IMR-90 (cell line): Measurements from ENCODE around the gene UGT2B7. TPM values are rescaled to one million over a fixed set of nuclear protein-coding genes. Genes with fewer than 3 reads are reported as not detected.

ENCODE experiments used
- ATAC-seq: fragments of 200-7000 bp; cut with Tn5 transposase; 2 replicates; pipeline ENCODE4 v1.9.1; 2020; ENCODE audit warnings: low read depth, mild to moderate bottlenecking, moderate library complexity
- BruUV-seq: library from RNA; stranded (reverse); fragments of 400-500 nt; replicated peaks from 2 replicates; lab custom pipeline; 2021; lab: Mats Ljungman, UMichigan
- CTCF ChIA-PET: fragments of 300-600 bp; formaldehyde crosslinking; extraction: SDS; loops from one replicate; lab custom pipeline; 2021; ENCODE audit warnings: antibody characterized with exemption; lab: Yijun Ruan, JAX
- POLR2A ChIA-PET: fragments of 300-600 bp; sonication (Branson Sonifier 250); formaldehyde crosslinking; loops from one replicate; lab custom pipeline; 2022; ENCODE audit warnings: antibody characterized with exemption; ENCODE audit not compliant: unreplicated experiment; lab: Charles Lee
- DNase-seq: peaks from one replicate; pipeline ENCODE4 v3.0.0; 2013
- H2AFZ ChIP-seq: replicated peaks from 2 replicates; pipeline ENCODE3; 2013; ENCODE audit warnings: low read length, mild to moderate bottlenecking; ENCODE audit not compliant: poor library complexity
- H2AK5ac ChIP-seq: 2 replicates; pipeline ENCODE4 v1.6.1; 2013; ENCODE audit warnings: low read depth, low read length, inconsistent platforms
- H2AK9ac ChIP-seq: replicated peaks from 2 replicates; pipeline ENCODE3; 2013; ENCODE audit warnings: mild to moderate bottlenecking, low read depth, low read length, moderate library complexity; ENCODE audit not compliant: poor library complexity
- H2BK120ac ChIP-seq: 2 replicates; pipeline ENCODE4 v1.6.1; 2013; ENCODE audit warnings: low read depth, low read length, inconsistent platforms
- H2BK15ac ChIP-seq: 3 replicates; pipeline ENCODE4 v1.6.1; 2013; ENCODE audit warnings: low read depth, low read length, inconsistent platforms
- H2BK20ac ChIP-seq: 2 replicates; pipeline ENCODE4 v1.6.1; 2013; ENCODE audit warnings: low read depth, mild to moderate bottlenecking, inconsistent platforms, low read length, moderate library complexity
- H2BK5ac ChIP-seq: 2 replicates; pipeline ENCODE4 v1.6.1; 2013; ENCODE audit warnings: mild to moderate bottlenecking, low read depth, low read length, inconsistent platforms; ENCODE audit not compliant: poor library complexity, severe bottlenecking
- H3K14ac ChIP-seq: replicated peaks from 2 replicates; pipeline ENCODE4 v1.6.1; 2013; ENCODE audit warnings: low read depth, low read length, inconsistent platforms
- H3K18ac ChIP-seq: 2 replicates; pipeline ENCODE4 v1.6.1; 2013; ENCODE audit warnings: low read depth, low read length, control low read depth
- H3K23ac ChIP-seq: 2 replicates; pipeline ENCODE4 v1.6.1; 2013; ENCODE audit warnings: low read depth, low read length, inconsistent platforms
- H3K27ac ChIP-seq: 2 replicates; pipeline ENCODE4 v1.5.1; 2013; ENCODE audit warnings: mild to moderate bottlenecking, control low read depth, low read length; ENCODE audit not compliant: insufficient read depth
- H3K27me3 ChIP-seq: 2 replicates; pipeline ENCODE4 v1.6.1; 2013; ENCODE audit warnings: low read length; ENCODE audit not compliant: control insufficient read depth, insufficient read depth
- H3K36me3 ChIP-seq: 2 replicates; pipeline ENCODE4 v1.6.1; 2013; ENCODE audit warnings: low read length, mixed read lengths; ENCODE audit not compliant: control insufficient read depth, insufficient read depth
- H3K4ac ChIP-seq: 2 replicates; pipeline ENCODE4 v1.6.1; 2013; ENCODE audit warnings: low read depth, low read length, inconsistent platforms
- H3K4me1 ChIP-seq: 2 replicates; pipeline ENCODE4 v1.6.1; 2013; ENCODE audit warnings: low read length, mixed read lengths; ENCODE audit not compliant: control insufficient read depth, insufficient read depth
- H3K4me2 ChIP-seq: 2 replicates; pipeline ENCODE4 v1.6.1; 2013; ENCODE audit warnings: low read depth, mild to moderate bottlenecking, control low read depth, low read length, moderate library complexity
- H3K4me3 ChIP-seq: 2 replicates; pipeline ENCODE4 v1.5.1; 2013; ENCODE audit warnings: low read depth, mild to moderate bottlenecking, control low read depth, low read length, moderate library complexity; ENCODE audit not compliant: insufficient read depth
- H3K56ac ChIP-seq: 2 replicates; pipeline ENCODE4 v1.6.1; 2013; ENCODE audit warnings: low read length, inconsistent platforms; ENCODE audit not compliant: insufficient read depth; ENCODE audit errors: extremely low read depth
- H3K79me1 ChIP-seq, 2 experiments: 2 replicates each; pipeline ENCODE4 v1.6.1; 2013; ENCODE audit warnings: low read length in 2 of 2, inconsistent platforms in 1 of 2, low read depth in 1 of 2
- H3K9ac ChIP-seq: 2 replicates; pipeline ENCODE4 v1.6.1; 2013; ENCODE audit warnings: low read depth, low read length, control low read depth
- H3K9me1 ChIP-seq: 2 replicates; pipeline ENCODE4 v1.6.1; 2013; ENCODE audit warnings: low read length, inconsistent platforms; ENCODE audit not compliant: insufficient read depth
- H3K9me3 ChIP-seq: 2 replicates; pipeline ENCODE4 v1.6.1; 2013; ENCODE audit warnings: low read length; ENCODE audit not compliant: control insufficient read depth, insufficient read depth
- H4K20me1 ChIP-seq: 2 replicates; pipeline ENCODE4 v1.6.1; 2013; ENCODE audit warnings: low read length, inconsistent platforms; ENCODE audit not compliant: insufficient read depth
- H4K5ac ChIP-seq: 2 replicates; pipeline ENCODE4 v1.6.1; 2013; ENCODE audit warnings: mild to moderate bottlenecking, low read depth, low read length, control low read depth
- H4K8ac ChIP-seq, 2 experiments: 2 replicates each; pipeline ENCODE4 v1.6.1; 2013; ENCODE audit warnings: low read depth in 2 of 2, low read length in 2 of 2, control low read depth in 1 of 2, inconsistent platforms in 1 of 2
- H4K91ac ChIP-seq: 2 replicates; pipeline ENCODE4 v1.6.1; 2013; ENCODE audit warnings: low read depth, low read length, inconsistent platforms; ENCODE audit not compliant: insufficient read depth
- BHLHE40 ChIP-seq: fragments of 150-350 bp; IDR thresholded peaks from 2 replicates; pipeline ENCODE4 v1.6.1; 2016; ENCODE audit warnings: mild to moderate bottlenecking, low read depth, low read length
- CEBPB ChIP-seq: IDR thresholded peaks from 2 replicates; pipeline ENCODE4 v1.6.1; 2012; ENCODE audit warnings: low read depth, low read length, improper control_type of control experiment
- CHD1 ChIP-seq: IDR thresholded peaks from 2 replicates; pipeline ENCODE4 v1.6.1; 2012; ENCODE audit warnings: low read depth, low read length, improper control_type of control experiment
- CTCF ChIP-seq: conservative IDR thresholded peaks from 2 replicates; pipeline ENCODE4 v1.5.1; 2012; ENCODE audit warnings: mild to moderate bottlenecking, low read depth, low read length, improper control_type of control experiment
- ELK1 ChIP-seq: fragments of 150-350 bp; IDR thresholded peaks from 2 replicates; pipeline ENCODE4 v1.6.1; 2016; ENCODE audit warnings: low read depth, mild to moderate bottlenecking, low read length, moderate library complexity, borderline replicate concordance
- FOS ChIP-seq: fragments of 150-350 bp; IDR thresholded peaks from 2 replicates; pipeline ENCODE4 v1.6.1; 2016; ENCODE audit warnings: low read depth, low read length
- MAFK ChIP-seq: IDR thresholded peaks from 2 replicates; pipeline ENCODE4 v1.6.1; 2012; ENCODE audit warnings: low read depth, low read length, improper control_type of control experiment
- MAZ ChIP-seq: IDR thresholded peaks from 2 replicates; pipeline ENCODE4 v1.6.1; 2012; ENCODE audit warnings: low read depth, mild to moderate bottlenecking, low read length, improper control_type of control experiment, moderate library complexity, borderline replicate concordance
- MXI1 ChIP-seq: IDR thresholded peaks from 2 replicates; pipeline ENCODE4 v1.6.1; 2012; ENCODE audit warnings: low read depth, mild to moderate bottlenecking, low read length, moderate library complexity, borderline replicate concordance
- NFE2L2 ChIP-seq: fragments of 150-350 bp; IDR thresholded peaks from 2 replicates; pipeline ENCODE4 v1.6.1; 2016; ENCODE audit warnings: low read depth, mild to moderate bottlenecking, low read length
- POLR2A ChIP-seq: IDR thresholded peaks from 2 replicates; pipeline ENCODE4 v1.6.1; 2012; ENCODE audit warnings: mild to moderate bottlenecking, low read depth, low read length
- RAD21 ChIP-seq: IDR thresholded peaks from 2 replicates; pipeline ENCODE4 v1.6.1; 2012; ENCODE audit warnings: low read length, improper control_type of control experiment
- RCOR1 ChIP-seq: IDR thresholded peaks from 2 replicates; pipeline ENCODE4 v1.6.1; 2012; ENCODE audit warnings: mild to moderate bottlenecking, low read length, improper control_type of control experiment; ENCODE audit not compliant: insufficient replicate concordance
- RFX5 ChIP-seq: IDR thresholded peaks from 2 replicates; pipeline ENCODE4 v1.8.0; 2012; ENCODE audit warnings: low read depth, mild to moderate bottlenecking, low read length, moderate library complexity
- SMC3 ChIP-seq: fragments of 150-350 bp; IDR thresholded peaks from 2 replicates; pipeline ENCODE4 v1.6.1; 2016; ENCODE audit warnings: low read depth, mild to moderate bottlenecking, antibody characterized with exemption, low read length, moderate library complexity
- WGBS, 2 experiments: methylation state at CpG; one replicate each; pipeline versions ENCODE4 v1.1.5 to v1.1.7; 2013; ENCODE audit warnings: missing lambda C conversion rate in 2 of 2; ENCODE audit not compliant: insufficient read length in 1 of 2; ENCODE audit errors: extremely low coverage in 2 of 2; 5-methylcytosine and 5-hydroxymethylcytosine counted together
- dilution Hi-C: fragments of 300-500 bp; cut with HindIII; formaldehyde crosslinking; loops from one replicate; pipeline ENCODE4 v1.14.3; 2018; ENCODE audit warnings: low sequenced_read_pairs; ENCODE audit not compliant: unreplicated experiment
- in situ Hi-C: fragments of 300-500 bp; cut with MboI; formaldehyde crosslinking; loops from 3 replicates; pipeline ENCODE4 v1.14.3; 2019; ENCODE audit warnings: low sequenced_read_pairs, inconsistent platforms, mixed read lengths
- intact Hi-C: fragments of 100-400 bp; cut with micrococcal nuclease; formaldehyde crosslinking; loops from 2 replicates; pipeline ENCODE4 v1.10.0; 2022
- polyA plus RNA-seq, 3 experiments: library from polyadenylated mRNA; depleted of rRNA; stranded (reverse); fragments of >200 nt; gene quantifications; 2 replicates each; pipeline ENCODE4 v1.2.3, GENCODE V29; 2012; ENCODE audit warnings: low replicate concordance in 1 of 3
- total RNA-seq: library from RNA; depleted of rRNA; stranded (reverse); fragments of >200 nt; gene quantifications from 2 replicates; pipeline ENCODE4 v1.2.3, GENCODE V29; 2012
- TF ChIP-seq, protein P1 (sequence below): fragments of 150-350 bp; IDR thresholded peaks from 2 replicates; pipeline ENCODE4 v1.6.1; 2017; ENCODE audit warnings: mild to moderate bottlenecking, antibody characterized with exemption, low read length, low read depth

Gene UGT2B7
- total and polyA plus RNA-seq, 2 of the 4 experiments (the other 2 are of a cell fraction): 0.10 TPM; not detected in 1

DNA sequence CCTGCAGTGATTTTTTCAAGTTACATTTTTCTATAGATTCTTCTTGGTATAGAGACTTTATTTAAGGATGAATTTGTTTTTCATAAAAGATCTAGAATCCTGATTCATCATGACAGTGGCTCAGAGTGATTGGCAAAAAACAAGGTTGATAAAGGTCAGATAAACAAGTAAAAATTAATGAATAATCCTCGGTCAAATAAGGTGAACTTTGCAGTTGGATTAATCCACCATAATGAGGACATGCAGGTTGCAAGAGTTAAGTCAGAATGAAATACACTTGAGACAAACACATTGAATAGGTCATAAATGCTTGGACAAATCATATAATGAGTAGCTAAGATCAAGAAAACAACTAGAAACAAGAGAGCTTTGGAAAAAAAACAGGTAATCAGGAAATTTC lies 22.9 kb upstream of the UGT2B7 start:
- no peak overlapping the region for H3K27ac ChIP-seq
- POLR2A ChIA-PET: no interaction called here
- in situ Hi-C loops (no loop called here), intact Hi-C loops (loop anchor here (5.0 kb wide), 1 partner anchor 49 kb away; no protein-coding TSS in a partner anchor), dilution Hi-C loops (no loop called here)
- H3K27me3 ChIP-seq: no peaks in the 10 kb centered on the region
- H2AK5ac ChIP-seq: no peak overlapping the region
- no peak overlapping the region for H3K4me3 ChIP-seq
- BruUV-seq: no TSS peak
- no peaks in the 10 kb centered on the region for H3K36me3 ChIP-seq
- DNase-seq: no peak
- no peak overlapping the region for H3K23ac ChIP-seq
- no peak overlapping the region for H4K5ac ChIP-seq
- TF ChIP-seq CHD1 (no peak), CEBPB (no peak), NFE2L2 (no peak), MAFK (no peak), CTCF (no peak), MXI1 (no peak), POLR2A (no peak), RFX5 (no peak), SMC3 (no peak), RCOR1 (no peak), MAZ (no peak), BHLHE40 (no peak), RAD21 (no peak), FOS (no peak), ELK1 (no peak)
- TF ChIP-seq, protein P1, sequence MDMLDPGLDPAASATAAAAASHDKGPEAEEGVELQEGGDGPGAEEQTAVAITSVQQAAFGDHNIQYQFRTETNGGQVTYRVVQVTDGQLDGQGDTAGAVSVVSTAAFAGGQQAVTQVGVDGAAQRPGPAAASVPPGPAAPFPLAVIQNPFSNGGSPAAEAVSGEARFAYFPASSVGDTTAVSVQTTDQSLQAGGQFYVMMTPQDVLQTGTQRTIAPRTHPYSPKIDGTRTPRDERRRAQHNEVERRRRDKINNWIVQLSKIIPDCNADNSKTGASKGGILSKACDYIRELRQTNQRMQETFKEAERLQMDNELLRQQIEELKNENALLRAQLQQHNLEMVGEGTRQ: no peak
- no peak overlapping the region for H3K4ac ChIP-seq
- no peaks in the 10 kb centered on the region for H4K20me1 ChIP-seq
- H3K9ac ChIP-seq: no peak overlapping the region
- no peaks in the 10 kb centered on the region for H3K9me1 ChIP-seq
- no peak for ATAC-seq
- H3K56ac ChIP-seq: no peak overlapping the region
- H2BK20ac ChIP-seq: no peak overlapping the region
- no peaks in the 10 kb centered on the region for H3K4me1 ChIP-seq
- H3K79me1 ChIP-seq: no peaks in the 10 kb centered on the region
- no peak overlapping the region for H3K14ac ChIP-seq
- H2BK5ac ChIP-seq: no peak overlapping the region
- no CpG with 5 or more reads among the region's 1 CpG for WGBS, 2 experiments
- no peak overlapping the region for H2AFZ ChIP-seq
- no peak overlapping the region for H4K8ac ChIP-seq
- no peak overlapping the region for H2BK15ac ChIP-seq
- CTCF ChIA-PET: no interaction called here
- H2AK9ac ChIP-seq: no peak overlapping the region
- H2BK120ac ChIP-seq: no peak overlapping the region
- H4K91ac ChIP-seq: no peak overlapping the region
- no peak overlapping the region for H3K4me2 ChIP-seq
- H3K18ac ChIP-seq: no peak overlapping the region
- H3K9me3 ChIP-seq: no peaks in the 10 kb centered on the region
